Neural cell (in vitro differentiated cells): Measurements from ENCODE around the gene PRKACA. TPM values are rescaled to one million over a fixed set of nuclear protein-coding genes. Genes with fewer than 3 reads are reported as not detected.

Experiments
- H2AFZ ChIP-seq: fragments of 200-600, 300-800 bp; sonication (generic), shearing (Covaris generic); 2 replicates; pipeline ENCODE4 v1.6.0; 2014; ENCODE audit warnings: low read depth, mild to moderate bottlenecking, antibody characterized with exemption, low read length, moderate library complexity
- H3F3A ChIP-seq: fragments of 200-600 bp; shearing (Covaris generic); 2 replicates; pipeline ENCODE4 v1.6.1; 2016; ENCODE audit warnings: mild to moderate bottlenecking, moderate library complexity, mixed read lengths, antibody characterized with exemption, low read length; ENCODE audit not compliant: insufficient read depth, poor library complexity, severe bottlenecking
- H3K27ac ChIP-seq: fragments of 200-600, 300-800 bp; sonication (generic), shearing (Covaris generic); 2 replicates; pipeline ENCODE4 v1.5.1; 2014; ENCODE audit warnings: mild to moderate bottlenecking, low read length, moderate library complexity
- H3K27me3 ChIP-seq: fragments of 300-800, 200-600 bp; sonication (generic), shearing (Covaris generic); 2 replicates; pipeline ENCODE4 v1.6.0; 2014; ENCODE audit warnings: mild to moderate bottlenecking, low read depth, low read length, moderate library complexity; ENCODE audit not compliant: insufficient read depth
- H3K36me3 ChIP-seq: fragments of 300-800, 200-600 bp; sonication (generic), shearing (Covaris generic); 2 replicates; pipeline ENCODE4 v1.5.1; 2014; ENCODE audit warnings: mild to moderate bottlenecking, antibody characterized with exemption, low read length, moderate library complexity; ENCODE audit not compliant: insufficient read depth
- H3K4me2 ChIP-seq: fragments of 300-800, 200-600 bp; sonication (generic), shearing (Covaris generic); 2 replicates; pipeline ENCODE4 v1.6.0; 2014; ENCODE audit warnings: mild to moderate bottlenecking, low read length
- H3K4me3 ChIP-seq: fragments of 300-800, 200-600 bp; sonication (generic), shearing (Covaris generic); 2 replicates; pipeline ENCODE4 v1.5.1; 2014; ENCODE audit warnings: mild to moderate bottlenecking, low read length, moderate library complexity
- H3K79me2 ChIP-seq: fragments of 200-600 bp; shearing (Covaris generic); replicated peaks from 2 replicates; pipeline ENCODE4 v1.6.0; 2014; ENCODE audit warnings: mild to moderate bottlenecking, low read length, moderate library complexity; ENCODE audit not compliant: insufficient read depth
- H3K9ac ChIP-seq: fragments of 300-800, 200-600 bp; sonication (generic), shearing (Covaris generic); 2 replicates; pipeline ENCODE4 v1.6.1; 2016; ENCODE audit warnings: mild to moderate bottlenecking, low read length, mixed read lengths
- H3K9me2 ChIP-seq: fragments of 200-600 bp; shearing (Covaris generic); 2 replicates; pipeline ENCODE4 v1.6.1; 2016; ENCODE audit warnings: mild to moderate bottlenecking, low read length, mixed read lengths; ENCODE audit not compliant: insufficient read depth
- H3K9me3 ChIP-seq: fragments of 200-600, 300-800 bp; sonication (generic), shearing (Covaris generic); 2 replicates; pipeline ENCODE4 v1.6.1; 2016; ENCODE audit warnings: mild to moderate bottlenecking, mixed run types, low read length, moderate library complexity, mixed read lengths
- H4K20me1 ChIP-seq: fragments of 200-600 bp; shearing (Covaris generic); 2 replicates; pipeline ENCODE4 v1.6.1; 2016; ENCODE audit warnings: mild to moderate bottlenecking, mixed run types; ENCODE audit not compliant: insufficient read depth
- CTCF ChIP-seq: fragments of 450-650 bp; IDR thresholded peaks from 2 replicates; pipeline ENCODE4 v1.5.1; 2014; ENCODE audit warnings: antibody characterized with exemption, mild to moderate bottlenecking, moderate library complexity; ENCODE audit not compliant: poor library complexity, severe bottlenecking
- EP300 ChIP-seq: fragments of 450-650 bp; conservative IDR thresholded peaks from 2 replicates; pipeline ENCODE4 v1.6.1; 2014; ENCODE audit warnings: antibody characterized with exemption, mild to moderate bottlenecking, moderate library complexity; ENCODE audit not compliant: poor library complexity, severe bottlenecking
- EZH2 ChIP-seq: fragments of 200-600, 300-800 bp; shearing (Covaris generic), sonication (generic); IDR thresholded peaks from 2 replicates; pipeline ENCODE4 v1.6.1; 2014; ENCODE audit warnings: antibody characterized with exemption, low read length, borderline replicate concordance, mild to moderate bottlenecking; ENCODE audit not compliant: insufficient read depth, poor library complexity, severe bottlenecking
- MXI1 ChIP-seq: fragments of 450-650 bp; conservative IDR thresholded peaks from 2 replicates; pipeline ENCODE4 v1.6.1; 2014; ENCODE audit warnings: antibody characterized with exemption, mild to moderate bottlenecking; ENCODE audit not compliant: poor library complexity, severe bottlenecking
- POLR2AphosphoS5 ChIP-seq: IDR thresholded peaks from 2 replicates; pipeline ENCODE4 v1.6.1; 2012
- RAD21 ChIP-seq: fragments of 450-650 bp; conservative IDR thresholded peaks from 2 replicates; pipeline ENCODE4 v1.6.1; 2014; ENCODE audit warnings: antibody characterized with exemption, mild to moderate bottlenecking, moderate library complexity
- SMC3 ChIP-seq: fragments of 450-650 bp; conservative IDR thresholded peaks from 2 replicates; pipeline ENCODE4 v1.6.1; 2014; ENCODE audit warnings: antibody characterized with exemption, mild to moderate bottlenecking, moderate library complexity; ENCODE audit not compliant: poor library complexity
- TAF1 ChIP-seq: IDR thresholded peaks from 2 replicates; pipeline ENCODE4 v1.6.1; 2012; ENCODE audit warnings: low read depth
- polyA plus RNA-seq: library from polyadenylated mRNA; depleted of rRNA; stranded (reverse); fragments of >200 nt; gene quantifications from 2 replicates; pipeline ENCODE4 v1.2.3, GENCODE V29; 2014
- TF ChIP-seq, protein P1 (sequence below): IDR thresholded peaks from 2 replicates; pipeline ENCODE4 v1.6.1; 2012; ENCODE audit warnings: borderline replicate concordance

PRKACA gene
- polyA plus RNA-seq, 1 donor from 2014 or later, result 11.7 TPM

DNA sequence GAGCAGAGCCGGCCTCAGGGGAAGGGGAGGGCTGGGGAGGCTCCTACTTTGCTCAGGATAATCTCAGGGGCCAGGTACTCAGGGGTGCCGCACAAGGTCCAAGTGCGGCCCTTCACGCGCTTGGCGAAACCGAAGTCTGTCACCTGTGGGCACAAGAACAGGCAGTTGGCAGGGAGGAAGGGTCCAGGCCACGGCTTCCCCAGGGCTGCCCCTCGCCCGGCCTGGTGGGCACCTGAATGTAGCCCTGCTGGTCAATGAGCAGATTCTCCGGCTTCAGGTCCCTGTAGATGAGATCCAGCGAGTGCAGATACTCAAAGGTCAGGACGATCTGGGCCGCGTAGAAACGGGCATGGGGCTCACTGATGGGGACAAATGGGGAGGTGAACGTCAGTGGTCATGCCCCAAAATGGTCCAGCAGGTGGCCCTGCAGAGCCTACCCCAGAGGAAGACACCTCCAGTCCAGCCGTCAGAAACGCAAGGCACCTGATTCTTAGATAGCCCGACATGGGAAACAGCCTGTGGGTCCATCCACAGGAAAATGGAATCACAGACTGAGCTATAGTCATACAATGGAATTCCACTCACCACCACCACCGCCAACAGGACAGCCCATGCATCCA is 19.9 kb downstream of the PRKACA start:
- H3K9ac ChIP-seq, result no peak overlapping the region
- no peaks in the 10 kb centered on the region for H3K79me2 ChIP-seq
- H2AFZ ChIP-seq, result no peak overlapping the region
- no peaks in the 10 kb centered on the region for H3K27me3 ChIP-seq
- H3K4me2 ChIP-seq, result no peak overlapping the region
- H3K9me3 ChIP-seq, result peaks cover 3% of the 10 kb centered on the region
- no peak overlapping the region for H3K27ac ChIP-seq
- no peak overlapping the region for H3K4me3 ChIP-seq
- peaks cover 12% of the 10 kb centered on the region for H3K36me3 ChIP-seq
- no peaks in the 10 kb centered on the region for H4K20me1 ChIP-seq
- no peak for TF ChIP-seq MXI1
- TF ChIP-seq RAD21, result no peak
- TF ChIP-seq POLR2AphosphoS5, result no peak
- no peak for TF ChIP-seq TAF1
- no peaks in the 10 kb centered on the region for H3F3A ChIP-seq
- H3K9me2 ChIP-seq, result no peaks in the 10 kb centered on the region

DNA sequence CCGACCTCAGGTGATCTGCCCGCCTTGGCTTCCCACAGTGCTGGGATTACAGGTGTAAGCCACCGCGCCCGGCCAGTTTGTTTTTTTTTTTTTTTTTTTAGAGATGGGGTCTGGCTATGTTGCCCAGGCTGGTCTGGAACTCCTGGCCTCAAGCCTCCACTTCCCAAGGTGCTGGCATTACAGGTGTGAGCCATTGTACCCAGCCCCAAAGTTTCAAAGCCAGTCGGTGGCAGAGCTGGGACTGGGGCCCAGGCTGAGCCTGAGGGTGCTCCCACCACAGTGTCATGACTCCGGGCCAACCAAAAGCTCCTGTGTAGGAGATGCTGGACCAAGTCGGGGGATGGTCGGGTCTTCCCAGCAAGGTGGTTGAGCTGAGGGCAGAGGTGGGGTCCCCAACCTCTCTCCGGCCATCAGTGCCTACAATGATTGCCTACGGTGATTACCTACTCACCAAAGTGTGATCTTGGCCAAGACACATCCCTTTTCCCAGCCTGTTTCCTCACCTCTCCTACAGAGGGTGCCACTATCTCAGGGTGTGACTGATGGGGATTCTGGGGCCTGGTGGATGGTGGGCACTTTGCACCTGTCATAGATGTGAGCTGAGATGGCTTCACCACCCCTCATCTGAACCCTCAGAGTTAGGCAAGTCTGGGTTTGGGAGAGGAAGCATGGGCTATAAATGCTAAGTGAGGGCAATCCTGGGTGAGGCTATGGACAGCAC is 21.1 kb downstream of the PRKACA start:
- Histone ChIP-seq H3K27ac (no peak overlapping the region), H3K4me3 (no peak overlapping the region), H3F3A (peaks cover 1% of the 10 kb centered on the region), H3K36me3 (peaks cover 12% of the 10 kb centered on the region), H3K27me3 (no peaks in the 10 kb centered on the region), H4K20me1 (no peaks in the 10 kb centered on the region), H3K9ac (no peak overlapping the region), H3K79me2 (no peaks in the 10 kb centered on the region), H2AFZ (no peak overlapping the region), H3K9me2 (no peaks in the 10 kb centered on the region), H3K4me2 (no peak overlapping the region), H3K9me3 (peaks cover 3% of the 10 kb centered on the region)
- TF ChIP-seq RAD21 (no peak), TAF1 (no peak), CTCF (no peak), MXI1 (no peak), POLR2AphosphoS5 (no peak), EZH2 (no peak), EP300 (no peak), SMC3 (no peak)
- TF ChIP-seq, protein P1, sequence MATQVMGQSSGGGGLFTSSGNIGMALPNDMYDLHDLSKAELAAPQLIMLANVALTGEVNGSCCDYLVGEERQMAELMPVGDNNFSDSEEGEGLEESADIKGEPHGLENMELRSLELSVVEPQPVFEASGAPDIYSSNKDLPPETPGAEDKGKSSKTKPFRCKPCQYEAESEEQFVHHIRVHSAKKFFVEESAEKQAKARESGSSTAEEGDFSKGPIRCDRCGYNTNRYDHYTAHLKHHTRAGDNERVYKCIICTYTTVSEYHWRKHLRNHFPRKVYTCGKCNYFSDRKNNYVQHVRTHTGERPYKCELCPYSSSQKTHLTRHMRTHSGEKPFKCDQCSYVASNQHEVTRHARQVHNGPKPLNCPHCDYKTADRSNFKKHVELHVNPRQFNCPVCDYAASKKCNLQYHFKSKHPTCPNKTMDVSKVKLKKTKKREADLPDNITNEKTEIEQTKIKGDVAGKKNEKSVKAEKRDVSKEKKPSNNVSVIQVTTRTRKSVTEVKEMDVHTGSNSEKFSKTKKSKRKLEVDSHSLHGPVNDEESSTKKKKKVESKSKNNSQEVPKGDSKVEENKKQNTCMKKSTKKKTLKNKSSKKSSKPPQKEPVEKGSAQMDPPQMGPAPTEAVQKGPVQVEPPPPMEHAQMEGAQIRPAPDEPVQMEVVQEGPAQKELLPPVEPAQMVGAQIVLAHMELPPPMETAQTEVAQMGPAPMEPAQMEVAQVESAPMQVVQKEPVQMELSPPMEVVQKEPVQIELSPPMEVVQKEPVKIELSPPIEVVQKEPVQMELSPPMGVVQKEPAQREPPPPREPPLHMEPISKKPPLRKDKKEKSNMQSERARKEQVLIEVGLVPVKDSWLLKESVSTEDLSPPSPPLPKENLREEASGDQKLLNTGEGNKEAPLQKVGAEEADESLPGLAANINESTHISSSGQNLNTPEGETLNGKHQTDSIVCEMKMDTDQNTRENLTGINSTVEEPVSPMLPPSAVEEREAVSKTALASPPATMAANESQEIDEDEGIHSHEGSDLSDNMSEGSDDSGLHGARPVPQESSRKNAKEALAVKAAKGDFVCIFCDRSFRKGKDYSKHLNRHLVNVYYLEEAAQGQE, result no peak
